NCI-H2227 treated with DMSO at 0.1 percent for 48 hours (cell line): ENCODE measurements around the gene NELFB.

Experiments
- DNase-seq: peaks from one replicate; lab custom pipeline; 2025; lab: John Stamatoyannopoulos, UW

NELFB gene

DNA sequence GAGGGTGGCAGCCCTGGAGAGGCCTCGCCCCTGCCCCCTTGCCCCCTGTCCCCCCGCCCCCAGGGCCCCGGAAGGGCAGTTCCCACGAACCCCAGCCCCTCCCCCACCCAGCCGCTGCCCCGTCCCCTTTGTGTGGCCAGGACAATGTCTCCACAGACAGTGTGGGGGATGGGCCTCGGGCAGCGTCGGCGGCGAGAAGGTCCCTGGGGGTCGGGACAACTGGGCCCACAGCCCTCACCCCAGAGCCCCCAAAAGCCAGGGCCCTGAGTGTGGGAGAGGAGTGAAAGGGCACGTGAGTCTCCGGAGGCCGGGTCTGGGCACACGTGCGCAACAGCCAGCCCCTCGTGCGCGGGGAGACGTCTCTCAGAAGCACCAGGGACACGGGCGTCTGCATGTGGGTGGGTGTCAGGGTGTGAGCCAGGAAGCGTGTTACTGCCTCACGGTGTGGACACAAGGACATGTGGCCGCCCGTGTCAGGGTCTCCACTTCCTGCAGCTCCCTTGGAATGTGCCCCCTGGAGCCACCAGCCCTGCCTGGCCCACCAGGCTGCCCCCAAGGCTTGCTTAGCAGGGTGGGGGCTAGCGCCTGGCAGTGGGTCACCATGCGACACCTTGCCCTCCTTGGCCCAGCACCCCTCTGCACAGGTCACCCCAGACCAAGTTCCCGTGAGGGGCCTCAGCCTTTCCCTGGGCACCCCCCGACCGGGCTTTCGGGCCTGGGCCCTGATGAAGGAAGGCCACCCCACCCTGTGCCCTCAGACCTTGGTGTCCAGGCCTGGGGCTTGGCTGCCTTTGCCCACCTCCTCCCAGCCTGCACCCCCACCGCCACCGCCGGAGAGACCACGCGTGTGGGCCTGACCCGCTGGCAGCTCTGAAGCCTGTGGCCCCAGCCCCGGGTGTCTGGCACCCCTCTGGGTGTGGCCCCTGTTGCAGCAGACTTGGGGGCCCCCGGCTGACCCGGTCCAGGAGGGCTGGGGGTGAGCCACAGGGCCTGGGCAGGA, 59.7 kb downstream of the NELFB start:
- DNase-seq: no peak

DNA sequence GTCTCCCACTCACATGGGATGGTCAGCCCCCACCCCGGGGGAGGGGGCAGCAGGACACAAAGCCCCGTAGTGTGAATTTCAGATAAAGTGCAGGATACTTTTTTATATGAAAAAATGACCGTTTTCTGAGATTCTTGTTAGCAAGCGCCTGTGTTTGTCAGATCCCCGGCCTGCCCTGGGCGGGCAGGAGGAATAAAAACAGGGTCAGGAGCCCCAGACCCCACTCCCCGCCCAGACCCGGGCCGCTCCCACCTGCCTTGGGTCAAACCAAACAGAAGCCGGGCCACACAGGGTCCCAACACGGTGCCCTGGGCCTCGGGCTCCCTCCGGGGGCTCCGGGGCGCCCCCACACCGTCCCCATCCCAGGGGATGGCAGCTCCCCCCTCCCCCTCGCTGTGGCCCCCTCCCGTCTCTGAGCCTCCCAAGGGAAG, 60.5 kb downstream of the NELFB start:
- DNase-seq: no peak

DNA sequence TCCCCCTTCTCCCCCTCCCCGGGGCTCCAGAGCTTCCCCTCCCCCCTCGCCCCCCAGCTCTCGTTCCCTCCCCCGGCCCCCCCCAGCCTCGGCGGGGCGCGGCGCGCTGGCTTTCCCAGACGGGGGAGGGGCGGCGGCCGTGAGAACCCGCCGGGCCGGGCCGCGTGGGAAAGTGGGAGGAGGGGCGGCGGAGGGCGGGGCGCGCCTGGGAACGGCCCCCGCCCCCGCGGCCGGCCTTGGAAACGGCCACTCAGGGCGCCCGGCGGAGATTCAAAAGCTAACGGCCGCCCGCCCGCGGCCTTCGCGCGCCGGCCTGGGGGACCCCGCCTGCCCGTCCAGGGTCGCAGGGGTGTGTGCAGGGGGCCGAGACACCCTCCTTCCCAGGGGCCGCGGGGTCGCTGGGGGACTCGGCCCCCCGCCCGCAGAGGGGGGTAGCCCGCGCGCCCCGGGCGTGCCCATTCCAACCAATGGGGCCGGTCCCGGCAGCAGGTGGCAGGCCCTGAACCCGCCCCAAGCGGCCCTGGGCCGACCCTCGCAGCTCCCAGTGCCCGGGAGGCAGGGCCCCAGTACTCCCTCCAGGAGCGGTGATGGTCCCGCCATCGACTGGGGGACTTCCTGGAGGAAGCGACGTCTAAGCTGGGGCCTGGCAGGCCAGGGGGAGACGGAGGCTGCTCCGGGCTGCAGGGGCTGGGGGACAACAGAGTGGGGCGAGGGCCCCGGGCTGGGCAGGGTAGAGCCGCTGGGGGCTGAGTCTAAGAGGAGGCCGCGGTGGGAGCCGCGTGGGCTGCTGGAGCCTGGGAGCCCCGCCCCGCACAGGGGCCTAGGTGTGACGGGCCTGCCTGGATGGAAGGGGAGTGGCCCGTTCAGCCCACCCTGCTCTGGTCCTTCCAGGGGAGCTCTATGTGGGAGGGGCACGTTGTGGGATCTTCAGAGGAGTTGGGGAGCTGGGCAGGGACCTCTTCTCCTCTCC, 61.2 kb downstream of the NELFB start:
- DNase-seq: peak; percentile 35

DNA sequence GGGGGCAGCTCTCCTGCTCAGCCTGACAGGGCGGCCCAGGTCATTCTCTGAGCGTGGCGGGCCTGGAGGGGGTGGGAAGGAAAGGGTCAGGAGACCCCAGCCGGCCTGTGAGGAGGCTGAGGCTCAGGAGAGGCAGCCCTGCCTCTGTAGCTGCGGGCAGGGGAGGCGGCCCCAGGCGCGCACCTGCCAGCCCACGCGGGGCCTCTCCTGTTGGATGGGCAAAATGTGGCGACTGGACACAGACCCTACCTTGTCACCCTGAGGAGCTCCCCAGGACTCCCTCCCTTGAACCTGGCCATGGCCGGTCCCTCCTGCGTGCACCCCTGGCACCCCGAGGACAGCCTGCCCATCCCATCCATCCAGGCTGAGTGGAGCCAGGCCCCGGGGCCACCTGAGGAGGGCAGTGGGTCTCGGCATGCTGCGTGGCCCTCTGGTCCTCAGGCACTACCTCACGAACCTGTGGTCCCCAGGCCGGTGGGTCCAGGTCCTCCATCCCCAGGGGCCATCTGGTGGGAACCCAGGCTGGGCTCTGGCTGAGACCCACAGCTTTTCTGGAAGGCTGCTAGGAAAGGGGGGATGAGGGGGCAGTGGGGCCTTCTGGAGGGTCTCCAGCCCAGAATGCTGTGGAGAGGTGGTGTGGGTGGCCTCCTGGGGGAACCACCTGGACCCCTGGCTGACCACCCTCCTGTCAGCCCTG, 62.0 kb downstream of the NELFB start:
- no peak for DNase-seq

DNA sequence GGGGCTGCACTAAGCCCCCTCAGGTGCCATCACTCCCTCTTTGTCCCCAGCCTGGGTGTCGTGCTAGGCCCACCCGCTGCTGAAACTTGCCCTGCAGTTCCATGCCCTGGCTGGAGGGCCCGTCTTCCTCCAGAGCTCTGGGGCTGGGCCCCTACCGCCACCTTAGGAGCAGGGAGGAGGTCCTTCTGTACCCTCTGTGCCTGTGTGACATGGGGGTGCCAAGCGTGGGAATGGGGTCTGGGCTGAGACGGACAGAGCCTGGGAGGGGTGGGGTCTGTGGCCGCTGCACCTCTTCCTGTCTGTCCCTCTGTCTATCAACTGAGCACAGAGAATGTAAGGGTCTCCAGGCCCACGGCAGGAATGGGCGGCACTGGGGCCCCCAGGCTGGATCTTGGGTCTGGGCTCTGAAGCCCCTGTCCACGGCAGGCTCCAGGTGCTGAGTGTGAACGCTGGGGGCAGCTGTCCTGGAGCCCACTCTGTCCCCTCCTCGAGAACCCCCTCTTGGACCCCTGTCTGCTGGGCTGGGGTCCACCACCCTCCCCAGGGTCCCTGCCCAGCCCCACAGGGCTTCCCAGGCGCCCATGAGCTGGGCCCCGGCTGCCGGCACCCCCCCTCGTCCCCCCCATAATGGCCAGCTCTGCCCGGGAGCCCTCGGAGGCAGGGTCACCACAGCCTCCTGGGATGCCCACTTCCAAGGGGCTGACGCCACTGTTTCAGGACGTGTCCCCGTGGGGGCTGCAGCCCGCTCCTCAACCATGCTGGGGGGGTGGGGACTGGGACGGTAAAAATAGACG, 62.8 kb downstream of the NELFB start:
- DNase-seq: no peak

DNA sequence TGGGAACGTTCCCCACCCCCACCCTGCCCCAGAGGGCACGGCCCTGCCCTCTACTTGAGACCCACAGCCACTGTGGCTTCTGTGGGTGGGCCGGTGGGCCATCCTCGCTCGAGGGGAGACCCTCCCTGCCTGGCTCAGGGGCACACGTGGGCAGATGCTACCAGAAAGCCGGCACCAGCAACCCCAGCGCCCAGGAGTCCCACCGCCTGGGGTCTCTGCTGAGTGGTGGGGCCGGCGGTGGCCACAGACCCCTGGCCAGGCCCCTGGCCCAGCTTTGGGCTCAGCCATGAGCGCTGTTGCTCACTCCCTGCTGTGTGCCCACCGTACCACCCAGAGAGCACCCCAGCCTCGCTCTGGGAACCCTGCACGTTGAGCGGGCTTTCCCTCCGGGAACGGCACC, 63.5 kb downstream of the NELFB start:
- DNase-seq: no peak

DNA sequence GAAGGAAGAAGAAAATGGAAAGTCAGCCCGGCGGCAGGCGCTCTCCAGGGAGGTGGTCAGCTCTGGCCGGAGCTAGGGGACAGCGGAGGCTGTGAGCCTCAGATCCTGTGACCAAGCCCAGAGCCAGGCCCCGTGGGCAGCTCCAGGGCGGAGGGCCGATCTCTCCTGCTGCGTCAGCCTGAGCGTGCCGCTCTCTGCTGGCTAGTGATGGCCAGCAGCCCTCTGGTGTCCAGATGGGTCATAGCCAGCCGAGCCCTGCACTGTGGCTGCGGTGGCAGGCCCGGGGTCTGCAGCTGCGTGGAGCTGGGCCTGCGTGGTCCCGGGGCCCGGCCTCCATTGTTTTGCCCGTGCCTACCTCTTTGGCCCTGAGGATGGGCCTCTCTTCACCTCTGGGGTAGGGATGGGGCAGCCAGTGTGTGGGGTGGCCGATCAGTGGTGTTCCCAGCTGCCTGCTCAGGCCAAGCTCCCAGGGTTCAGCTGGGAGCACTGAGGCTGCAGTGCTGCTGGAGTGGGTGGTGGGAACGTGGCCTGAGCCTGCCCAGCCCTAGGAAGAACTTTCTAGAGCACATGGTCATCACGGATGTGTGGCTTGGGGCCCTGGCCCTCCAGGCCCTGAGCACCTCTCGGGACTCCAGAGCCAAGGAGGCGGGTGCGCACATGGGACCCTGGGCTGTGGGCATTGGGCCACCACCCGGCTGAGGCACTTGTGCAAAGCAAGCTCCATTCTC, 64.0 kb downstream of the NELFB start:
- DNase-seq: no peak

DNA sequence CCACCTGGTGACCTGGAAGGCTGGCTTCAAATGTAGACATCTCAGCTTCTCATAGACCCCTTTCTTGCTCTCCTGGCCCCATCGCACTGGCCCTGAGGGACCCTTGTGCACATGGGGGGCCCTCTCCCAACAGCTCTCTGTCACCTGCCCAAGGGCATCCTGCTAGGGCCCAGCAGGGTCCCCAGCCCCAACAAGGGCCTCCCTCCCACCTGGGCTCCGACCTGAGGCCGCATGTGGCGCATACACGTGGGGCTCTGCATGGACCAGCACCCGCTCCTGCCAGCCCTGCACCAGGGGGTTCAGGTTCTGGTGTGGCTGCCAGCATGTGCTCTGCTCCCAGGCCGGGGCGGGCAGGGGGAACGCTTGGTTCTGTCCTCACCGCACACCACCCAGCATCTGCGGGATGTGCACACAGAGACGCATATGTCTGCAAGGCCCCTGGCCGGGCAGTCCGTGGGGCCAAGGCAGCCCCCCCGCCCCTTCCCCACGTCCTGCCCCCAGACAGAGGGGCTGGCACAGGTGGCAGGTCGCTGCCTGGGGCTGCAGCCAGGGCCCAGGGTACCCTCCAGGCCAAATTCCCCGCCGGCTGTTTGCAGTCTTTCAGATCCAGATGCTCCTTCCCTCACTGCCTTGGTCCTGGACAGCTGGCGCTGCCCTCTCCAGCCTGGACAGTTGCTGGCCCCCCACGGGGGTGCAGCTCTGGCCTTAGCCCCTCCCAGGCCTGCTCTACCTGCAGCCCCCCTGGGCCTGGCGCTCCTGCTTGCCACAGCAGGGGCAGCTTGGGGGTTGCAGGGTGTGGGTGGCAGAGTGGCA, 64.8 kb downstream of the NELFB start:
- DNase-seq: no peak

DNA sequence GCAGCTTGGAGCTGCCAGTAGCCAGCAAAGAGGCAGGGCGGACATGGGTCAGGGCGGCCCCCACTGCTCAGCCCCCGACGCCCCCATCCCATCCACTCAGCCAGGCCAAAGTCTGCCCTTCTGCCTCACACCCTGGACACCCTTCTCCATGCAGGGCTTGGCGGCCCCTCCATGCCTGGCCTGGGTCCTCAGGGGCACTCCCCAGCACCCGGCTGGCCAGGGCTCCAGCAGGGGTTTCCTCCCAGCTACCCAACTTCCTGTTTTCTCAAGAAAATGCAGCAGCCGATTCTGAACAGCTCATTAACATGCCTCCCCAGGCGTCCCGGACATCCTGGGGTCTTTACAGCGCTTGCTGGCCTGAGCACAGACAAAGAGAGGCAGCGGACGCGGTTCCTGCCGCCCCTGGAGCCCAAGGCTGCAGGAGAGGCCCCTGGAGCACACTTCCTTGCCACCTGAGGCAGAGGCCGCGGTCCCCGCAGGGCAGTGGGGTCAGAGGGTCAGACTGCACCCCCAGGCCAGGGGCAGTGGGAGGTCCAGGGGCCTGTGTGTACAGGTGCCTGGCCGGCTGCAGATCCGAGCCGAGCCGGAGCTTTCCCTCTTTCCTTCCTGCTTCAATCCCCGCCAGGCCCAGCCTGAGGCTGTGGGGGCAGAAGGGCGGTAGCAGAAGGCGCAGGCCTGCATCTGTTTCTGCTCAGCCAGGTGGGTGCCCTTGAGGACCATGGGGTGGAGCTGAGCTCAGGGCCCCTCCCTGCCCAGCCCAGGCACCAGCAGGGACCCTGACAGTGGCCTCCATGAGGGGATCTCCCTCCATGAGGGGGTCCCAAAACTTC, 65.6 kb downstream of the NELFB start:
- no peak for DNase-seq

DNA sequence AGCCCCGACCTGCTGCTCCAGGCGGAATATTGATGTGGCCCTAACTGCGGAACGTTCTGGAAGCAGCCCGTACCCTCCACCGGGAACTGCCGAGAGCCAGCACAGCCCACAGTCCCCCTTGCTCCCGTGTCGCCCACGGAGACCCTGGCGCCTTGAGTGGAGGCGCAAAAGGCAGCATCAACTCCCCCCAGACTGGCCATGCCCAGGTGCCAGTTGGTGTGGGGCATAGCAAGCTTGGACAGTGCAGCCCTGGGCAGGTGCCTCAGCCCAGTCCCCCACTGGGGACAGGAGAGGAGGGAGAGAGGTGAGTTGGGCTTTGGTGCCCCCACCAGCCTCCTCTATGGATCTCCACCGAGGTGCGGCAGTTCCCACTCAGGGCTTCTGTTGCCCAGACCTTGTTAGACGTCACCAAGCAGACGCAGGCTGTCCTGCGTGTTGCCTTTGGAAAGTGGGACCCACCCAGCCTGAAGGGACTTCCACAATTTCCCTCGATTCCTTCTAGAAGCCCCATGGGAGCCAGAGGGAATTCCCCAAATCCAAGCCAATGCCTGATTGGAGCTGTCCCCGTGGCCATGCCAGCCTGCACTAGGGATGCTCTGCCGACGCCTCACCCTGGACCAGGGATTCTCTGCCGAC, 66.7 kb downstream of the NELFB start:
- DNase-seq: no peak
